CD4-positive, CD25-positive, alpha-beta regulatory T cell (primary cell): ENCODE data around the gene HTR3D. TPM values are rescaled to one million over a fixed set of nuclear protein-coding genes. Genes with fewer than 3 reads are reported as not detected.

Experiments used
- polyA plus RNA-seq, 4 donors: library from polyadenylated mRNA; unstranded; fragments of 300-500 nt; fragmentation: Illumina TruSeq; gene quantifications; one replicate each; pipeline ENCODE4 v1.2.3, GENCODE V29; 2021
- total RNA-seq: library from RNA; stranded (reverse); gene quantifications from one replicate; pipeline ENCODE4 v1.2.3, GENCODE V29; 2022

HTR3D gene
- total and polyA plus RNA-seq, 5 donors from 2014 or later: not detected

Other genes starting within 250 kb of the HTR3D start
- gene MAP6D1, start 206.2 kb upstream of the HTR3D start, total RNA-seq: 1.9 TPM
- gene MAP6D1, start 206.2 kb upstream of the HTR3D start, polyA plus RNA-seq: under 1 TPM in 3 of 4 donors, not detected in 1; 0.36 to 0.67 (median 0.55) TPM
- gene PARL, start 146.9 kb upstream of the HTR3D start, total RNA-seq: 45.6 TPM
- 100 to 1,000 TPM; 101 to 119 (median 116) TPM for gene PARL, start 146.9 kb upstream of the HTR3D start, polyA plus RNA-seq
- 27.1 TPM for gene ABCC5, start 13.9 kb upstream of the HTR3D start, total RNA-seq
- gene ABCC5, start 13.9 kb upstream of the HTR3D start, polyA plus RNA-seq: 10 to 100 TPM; 12.4 to 16.6 (median 13.5) TPM
- not detected for gene HTR3C, start 21.3 kb downstream of the HTR3D start, total RNA-seq
- gene HTR3C, start 21.3 kb downstream of the HTR3D start, polyA plus RNA-seq: not detected
- not detected for gene HTR3E, start 65.3 kb downstream of the HTR3D start, total RNA-seq
- gene HTR3E, start 65.3 kb downstream of the HTR3D start, polyA plus RNA-seq: not detected
- gene EIF2B5, start 103.6 kb downstream of the HTR3D start, total RNA-seq: 51.0 TPM
- gene EIF2B5, start 103.6 kb downstream of the HTR3D start, polyA plus RNA-seq: 10 to 100 TPM; 50.6 to 60.1 (median 55.3) TPM
- 36.2 TPM for gene DVL3, start 123.6 kb downstream of the HTR3D start, total RNA-seq
- 10 to 100 TPM in 1 of 4 donors, 1 to 10 TPM in 3; 4.1 to 11.0 (median 5.9) TPM for gene DVL3, start 123.6 kb downstream of the HTR3D start, polyA plus RNA-seq
- 150 TPM for gene AP2M1, start 143.1 kb downstream of the HTR3D start, total RNA-seq
- gene AP2M1, start 143.1 kb downstream of the HTR3D start, polyA plus RNA-seq: 100 to 1,000 TPM; 232 to 294 (median 248) TPM
- gene ABCF3, start 154.5 kb downstream of the HTR3D start, total RNA-seq: 128 TPM
- gene ABCF3, start 154.5 kb downstream of the HTR3D start, polyA plus RNA-seq: 10 to 100 TPM; 38.6 to 51.4 (median 40.5) TPM
- not detected for gene VWA5B2, start 197.8 kb downstream of the HTR3D start, total RNA-seq
- gene VWA5B2, start 197.8 kb downstream of the HTR3D start, polyA plus RNA-seq: under 1 TPM in 1 of 4 donors, not detected in 3; 0.74 TPM
- gene ALG3, start 217.2 kb downstream of the HTR3D start, total RNA-seq: 22.6 TPM
- gene ALG3, start 217.2 kb downstream of the HTR3D start, polyA plus RNA-seq: 10 to 100 TPM; 49.6 to 64.0 (median 56.8) TPM
- 0.84 TPM for gene EEF1AKMT4, start 217.9 kb downstream of the HTR3D start, total RNA-seq
- 1 to 10 TPM; 5.1 to 7.5 (median 5.7) TPM for gene EEF1AKMT4, start 217.9 kb downstream of the HTR3D start, polyA plus RNA-seq
- gene CAMK2N2, start 229.8 kb downstream of the HTR3D start, total RNA-seq: 0.37 TPM
- not detected for gene CAMK2N2, start 229.8 kb downstream of the HTR3D start, polyA plus RNA-seq
- gene ECE2, start 244.3 kb downstream of the HTR3D start, total RNA-seq: not detected
- gene ECE2, start 244.3 kb downstream of the HTR3D start, polyA plus RNA-seq: not detected